CD14-positive monocyte (primary cell): ENCODE results near the gene NUBP2. TPM values are rescaled to one million over a fixed set of nuclear protein-coding genes. Genes with fewer than 3 reads are reported as not detected.

ENCODE experiments used
- DNase-seq, 3 donors: peaks; one replicate each; pipeline ENCODE4 v3.0.0-alpha.2; 2011 to 2022
- H2AFZ ChIP-seq: 2 replicates; pipeline ENCODE4 v1.6.0; 2012; ENCODE audit warnings: mild to moderate bottlenecking, low read depth, low read length, inconsistent platforms; ENCODE audit not compliant: insufficient read depth, poor library complexity, severe bottlenecking
- H3K27ac ChIP-seq, 2 donors: 1 replicate in 1 of 2; 2 replicates in 1 of 2; pipeline ENCODE4 v1.5.1; 2012 to 2013; ENCODE audit warnings: low read length in 2 of 2, control low read depth in 1 of 2, inconsistent platforms in 1 of 2, low read depth in 1 of 2, mild to moderate bottlenecking in 1 of 2
- H3K27me3 ChIP-seq, 2 donors: one replicate each; pipeline versions ENCODE4 v1.6.0 to v1.6.1; 2011 to 2013; ENCODE audit warnings: low read length in 2 of 2; ENCODE audit not compliant: control insufficient read depth in 2 of 2, insufficient read depth in 2 of 2
- H3K36me3 ChIP-seq, 2 donors: replicated peaks in 1 of 2; 1 replicate in 1 of 2; 2 replicates in 1 of 2; pipeline versions ENCODE4 v1.5.1 to v1.6.1; 2012 to 2013; ENCODE audit warnings: low read length in 2 of 2, control low read depth in 1 of 2, inconsistent platforms in 1 of 2, mild to moderate bottlenecking in 1 of 2; ENCODE audit not compliant: insufficient read depth in 2 of 2, control insufficient read depth in 1 of 2
- H3K4me1 ChIP-seq, 2 donors: 1 replicate in 1 of 2; 2 replicates in 1 of 2; pipeline versions ENCODE4 v1.5.1 to v1.6.1; 2012 to 2013; ENCODE audit warnings: low read length in 2 of 2, control low read depth in 1 of 2, inconsistent platforms in 1 of 2, mild to moderate bottlenecking in 1 of 2, moderate library complexity in 1 of 2; ENCODE audit not compliant: insufficient read depth in 2 of 2, control insufficient read depth in 1 of 2
- H3K4me2 ChIP-seq: replicated peaks from 2 replicates; pipeline ENCODE3; 2012; ENCODE audit warnings: low read length, moderate library complexity, mild to moderate bottlenecking; ENCODE audit not compliant: poor library complexity, severe bottlenecking; ENCODE audit errors: extremely low read depth
- H3K4me3 ChIP-seq, 3 experiments: fragments of 200-600 bp in 1 of 3; sonication (generic) in 1 of 3; replicated peaks in 1 of 3; 1 replicate in 2 of 3; 2 replicates in 1 of 3; pipeline ENCODE4 v1.5.1; 2011 to 2013; ENCODE audit warnings: low read length in 3 of 3, mild to moderate bottlenecking in 3 of 3, control low read depth in 2 of 3, low read depth in 2 of 3, inconsistent platforms in 1 of 3, moderate library complexity in 1 of 3
- H3K79me2 ChIP-seq: 2 replicates; pipeline ENCODE4 v1.6.0; 2012; ENCODE audit warnings: mild to moderate bottlenecking, control low read depth, inconsistent platforms, low read length, moderate library complexity; ENCODE audit not compliant: insufficient read depth
- H3K9ac ChIP-seq: 2 replicates; pipeline ENCODE4 v1.6.0; 2017; ENCODE audit warnings: low read length, mild to moderate bottlenecking; ENCODE audit not compliant: insufficient read depth, poor library complexity, severe bottlenecking
- H3K9me3 ChIP-seq, 2 donors: replicated peaks in 1 of 2; 1 replicate in 1 of 2; 2 replicates in 1 of 2; pipeline versions ENCODE4 v1.5.1 to v1.6.1; 2012 to 2013; ENCODE audit warnings: low read length in 2 of 2, control low read depth in 1 of 2; ENCODE audit not compliant: control insufficient read depth in 1 of 2, insufficient read depth in 1 of 2
- H4K20me1 ChIP-seq: 2 replicates; pipeline ENCODE4 v1.6.0; 2012; ENCODE audit warnings: mild to moderate bottlenecking, low read length, control low read depth, moderate library complexity; ENCODE audit not compliant: insufficient read depth
- H3K27ac Mint-ChIP-seq, 7 donors: one replicate each; pipeline ENCODE4 v1.8.0; 2020; ENCODE audit warnings: mild to moderate bottlenecking in 7 of 7, mixed read lengths in 7 of 7, moderate library complexity in 6 of 7, inconsistent platforms in 2 of 7
- H3K27me3 Mint-ChIP-seq, 3 donors: one replicate each; pipeline ENCODE4 v1.8.0; 2021 to 2022; ENCODE audit warnings: low read depth in 3 of 3, mild to moderate bottlenecking in 3 of 3, mixed read lengths in 3 of 3, moderate library complexity in 3 of 3, inconsistent platforms in 1 of 3
- H3K36me3 Mint-ChIP-seq, 2 donors: one replicate each; pipeline ENCODE4 v1.8.0; 2020; ENCODE audit warnings: mixed read lengths in 2 of 2, inconsistent platforms in 1 of 2, mild to moderate bottlenecking in 1 of 2
- H3K4me1 Mint-ChIP-seq: one replicate; pipeline ENCODE4 v1.8.0; 2020; ENCODE audit warnings: mild to moderate bottlenecking, mixed read lengths
- H3K4me3 Mint-ChIP-seq, 2 donors: one replicate each; pipeline ENCODE4 v1.8.0; 2020; ENCODE audit warnings: mild to moderate bottlenecking in 2 of 2, mixed read lengths in 2 of 2, moderate library complexity in 1 of 2
- H3K9me3 Mint-ChIP-seq, 7 donors: one replicate each; pipeline ENCODE4 v1.8.0; 2020 to 2022; ENCODE audit warnings: mixed read lengths in 7 of 7, mild to moderate bottlenecking in 6 of 7, moderate library complexity in 6 of 7, inconsistent platforms in 2 of 7
- CTCF ChIP-seq: fragments of 200-600 bp; IDR thresholded peaks from one replicate; pipeline ENCODE4 v1.8.0; 2022; ENCODE audit warnings: antibody characterized with exemption, mild to moderate bottlenecking
- WGBS: methylation state at CpG from one replicate; pipeline ENCODE4 v1.1.5; 2013; ENCODE audit warnings: missing lambda C conversion rate; ENCODE audit not compliant: insufficient coverage; 5-methylcytosine and 5-hydroxymethylcytosine counted together
- intact Hi-C, 2 donors: fragments of 100-400 bp; cut with micrococcal nuclease; formaldehyde crosslinking; loops; one replicate each; pipeline versions ENCODE4 v1.15.0 to v1.15.1; 2023
- polyA plus RNA-seq, 3 donors: library from polyadenylated mRNA; depleted of rRNA in 1 of 3; unstranded in 2 of 3; stranded (reverse) in 1 of 3; fragments of 300-500 nt in 2 of 3; fragments of >200 nt in 1 of 3; fragmentation: Illumina TruSeq in 2 of 3; gene quantifications; 1 replicate in 2 of 3; 2 replicates in 1 of 3; pipeline ENCODE4 v1.2.3, GENCODE V29; 2012 to 2021

Gene NUBP2
- polyA plus RNA-seq, 3 donors: 34.4 to 69.5 (median 57.9) TPM

GRCh38 chr16:1764971-1765370, 17.8 kb upstream of the NUBP2 start:
- no peak overlapping the region for H3K4me3 Mint-ChIP-seq
- 92% methylated on average over 16 of the region's 21 CpGs for WGBS
- H4K20me1 ChIP-seq: peaks cover 31% of the 10 kb centered on the region
- H3K36me3 ChIP-seq: peaks cover 86 to 89% of the 10 kb centered on the region in 2 donors
- H3K4me1 ChIP-seq: peaks cover 1 to 4% of the 10 kb centered on the region in 2 donors
- no peaks in the 10 kb centered on the region for H3K27me3 ChIP-seq
- peak overlapping the region in 1 of 7 donors; percentile 30 for H3K27ac Mint-ChIP-seq
- no peak for DNase-seq
- no peak overlapping the region for H3K4me3 ChIP-seq
- no peaks in the 10 kb centered on the region for H3K79me2 ChIP-seq
- H3K27ac ChIP-seq: no peak overlapping the region
- H3K36me3 Mint-ChIP-seq: peaks cover 49 to 78% of the 10 kb centered on the region in 2 donors
- H3K9ac ChIP-seq: no peak overlapping the region
- peaks cover 0 to 2% (median 2%) of the 10 kb centered on the region in 3 donors for H3K27me3 Mint-ChIP-seq
- no peak for TF ChIP-seq CTCF
- H2AFZ ChIP-seq: no peak overlapping the region
- peaks cover 0 to 2% (median 0%) of the 10 kb centered on the region in 7 donors for H3K9me3 Mint-ChIP-seq
- intact Hi-C loops: no loop called here
- H3K9me3 ChIP-seq: no peaks in the 10 kb centered on the region
- H3K4me2 ChIP-seq: no peak overlapping the region
- peaks cover 3% of the 10 kb centered on the region for H3K4me1 Mint-ChIP-seq

GRCh38 chr16:1765826-1766225, 16.9 kb upstream of the NUBP2 start:
- peaks cover 42 to 70% of the 10 kb centered on the region in 2 donors for H3K36me3 Mint-ChIP-seq
- peaks cover 77 to 80% of the 10 kb centered on the region in 2 donors for H3K36me3 ChIP-seq
- no peak overlapping the region for H3K9ac ChIP-seq
- no peak for TF ChIP-seq CTCF
- peaks cover 0 to 2% (median 0%) of the 10 kb centered on the region in 7 donors for H3K9me3 Mint-ChIP-seq
- no peaks in the 10 kb centered on the region for H3K9me3 ChIP-seq
- H3K4me3 ChIP-seq: no peak overlapping the region
- no peak overlapping the region for H3K4me3 Mint-ChIP-seq
- H4K20me1 ChIP-seq: peaks cover 40% of the 10 kb centered on the region
- WGBS: 95% methylated on average over 21 of the region's 22 CpGs
- no peaks in the 10 kb centered on the region for H3K27me3 ChIP-seq
- H3K27ac Mint-ChIP-seq: peak overlapping the region in 1 of 7 donors; percentile 69
- H3K4me1 Mint-ChIP-seq: peaks cover 9% of the 10 kb centered on the region
- intact Hi-C loops: no loop called here
- peaks cover 0 to 1% (median 0%) of the 10 kb centered on the region in 3 donors for H3K27me3 Mint-ChIP-seq
- H2AFZ ChIP-seq: no peak overlapping the region
- no peak overlapping the region for H3K4me2 ChIP-seq
- DNase-seq: no peak
- no peak overlapping the region for H3K27ac ChIP-seq
- H3K79me2 ChIP-seq: peaks cover 2% of the 10 kb centered on the region
- H3K4me1 ChIP-seq: peaks cover 10 to 12% of the 10 kb centered on the region in 2 donors
